KOPT-K1 (cell line): ENCODE data around the gene RFTN1.

Experiments used
- H3K27ac ChIP-seq: fragments of 200-600 bp; sonication (generic); 2 replicates; pipeline ENCODE4 v1.5.1; 2016; ENCODE audit warnings: antibody characterized with exemption, mild to moderate bottlenecking, low read depth, low read length; ENCODE audit not compliant: poor library complexity, severe bottlenecking
- H3K36me3 ChIP-seq: fragments of 200-600 bp; sonication (generic); 2 replicates; pipeline ENCODE4 v1.5.1; 2017; ENCODE audit warnings: antibody characterized with exemption, mild to moderate bottlenecking, low read length, moderate library complexity; ENCODE audit not compliant: insufficient read depth
- H3K9me3 ChIP-seq: fragments of 200-600 bp; sonication (generic); 2 replicates; pipeline ENCODE4 v1.5.1; 2017; ENCODE audit warnings: antibody characterized with exemption, low read length, mild to moderate bottlenecking; ENCODE audit not compliant: insufficient read depth, poor library complexity, severe bottlenecking

RFTN1 gene

GRCh38 chr3:16477056-16477455 is 36.4 kb downstream of the RFTN1 start:
- peaks cover 10% of the 10 kb centered on the region for H3K36me3 ChIP-seq
- no peaks in the 10 kb centered on the region for H3K9me3 ChIP-seq
- peak overlapping the region; percentile 2 for H3K27ac ChIP-seq

- Histone ChIP-seq H3K27ac (peak overlapping the region; percentile 15), H3K36me3 (peaks cover 14% of the 10 kb centered on the region), H3K9me3 (no peaks in the 10 kb centered on the region)
Observed at GRCh38 chr3:16476636-16477035, 36.9 kb downstream of the RFTN1 start.

- Histone ChIP-seq H3K36me3 (peaks cover 20% of the 10 kb centered on the region), H3K27ac (no peak overlapping the region), H3K9me3 (peaks cover 7% of the 10 kb centered on the region)
Observed at GRCh38 chr3:16475766-16476165, 37.7 kb downstream of the RFTN1 start.

- Histone ChIP-seq H3K36me3 (peaks cover 29% of the 10 kb centered on the region), H3K27ac (no peak overlapping the region), H3K9me3 (peaks cover 15% of the 10 kb centered on the region)
Observed at GRCh38 chr3:16474920-16475319, 38.6 kb downstream of the RFTN1 start.

- peaks cover 22% of the 10 kb centered on the region for H3K9me3 ChIP-seq
- H3K27ac ChIP-seq = no peak overlapping the region
- peaks cover 34% of the 10 kb centered on the region for H3K36me3 ChIP-seq
Observed at GRCh38 chr3:16474216-16474615, 39.3 kb downstream of the RFTN1 start.

GRCh38 chr3:16472593-16472992 is 40.9 kb downstream of the RFTN1 start:
- peaks cover 34% of the 10 kb centered on the region for H3K36me3 ChIP-seq
- no peak overlapping the region for H3K27ac ChIP-seq
- H3K9me3 ChIP-seq = peaks cover 22% of the 10 kb centered on the region

GRCh38 chr3:16471897-16472296 is 41.6 kb downstream of the RFTN1 start:
- no peak overlapping the region for H3K27ac ChIP-seq
- H3K9me3 ChIP-seq = peaks cover 22% of the 10 kb centered on the region
- peaks cover 34% of the 10 kb centered on the region for H3K36me3 ChIP-seq

- H3K9me3 ChIP-seq = peaks cover 22% of the 10 kb centered on the region
- H3K27ac ChIP-seq = no peak overlapping the region
- peaks cover 34% of the 10 kb centered on the region for H3K36me3 ChIP-seq
Observed at GRCh38 chr3:16470590-16470989, 42.9 kb downstream of the RFTN1 start.

GRCh38 chr3:16468336-16469098 is 45.0 kb downstream of the RFTN1 start:
- Histone ChIP-seq H3K36me3 (peaks cover 34% of the 10 kb centered on the region), H3K9me3 (peaks cover 22% of the 10 kb centered on the region), H3K27ac (peak overlapping the region; percentile 60)

- H3K9me3 ChIP-seq = peaks cover 22% of the 10 kb centered on the region
- peak overlapping the region; percentile 60 for H3K27ac ChIP-seq
- peaks cover 32% of the 10 kb centered on the region for H3K36me3 ChIP-seq
Observed at GRCh38 chr3:16468002-16468335, 45.5 kb downstream of the RFTN1 start.

- peak overlapping the region; percentile 60 for H3K27ac ChIP-seq
- H3K36me3 ChIP-seq = peaks cover 27% of the 10 kb centered on the region
- peaks cover 22% of the 10 kb centered on the region for H3K9me3 ChIP-seq
Observed at GRCh38 chr3:16467393-16467792, 46.1 kb downstream of the RFTN1 start.

GRCh38 chr3:16466822-16467221 is 46.7 kb downstream of the RFTN1 start:
- Histone ChIP-seq H3K27ac (peak overlapping the region; percentile 60), H3K36me3 (peaks cover 21% of the 10 kb centered on the region), H3K9me3 (peaks cover 22% of the 10 kb centered on the region)

GRCh38 chr3:16464511-16465148 is 48.9 kb downstream of the RFTN1 start:
- Histone ChIP-seq H3K9me3 (peaks cover 4% of the 10 kb centered on the region), H3K27ac (no peak overlapping the region), H3K36me3 (peaks cover 2% of the 10 kb centered on the region; the same call in 1 of the 2 replicates)

GRCh38 chr3:16463914-16464313 is 49.6 kb downstream of the RFTN1 start:
- no peaks in the 10 kb centered on the region for H3K9me3 ChIP-seq
- H3K36me3 ChIP-seq = no peaks in the 10 kb centered on the region
- peak overlapping the region; percentile 29 for H3K27ac ChIP-seq

- Histone ChIP-seq H3K9me3 (no peaks in the 10 kb centered on the region), H3K27ac (peak overlapping the region; percentile 67), H3K36me3 (no peaks in the 10 kb centered on the region)
Observed at GRCh38 chr3:16463119-16463518, 50.4 kb downstream of the RFTN1 start.

- H3K27ac ChIP-seq = peak overlapping the region; percentile 67
- no peaks in the 10 kb centered on the region for H3K9me3 ChIP-seq
- no peaks in the 10 kb centered on the region for H3K36me3 ChIP-seq
Observed at GRCh38 chr3:16462679-16463078, 50.8 kb downstream of the RFTN1 start.
